Activated CD8-positive, alpha-beta memory T cell treated with anti-CD3 and anti-CD28 coated beads, Interleukin-2, amount 50 U/mL, for 24 hours (primary cell): Measurements from ENCODE around the gene ZNF593.

Experiments
- DNase-seq: peaks from one replicate; pipeline ENCODE4 v3.0.0-alpha.2; 2020; ENCODE audit errors: extremely low read depth

Gene ZNF593

GRCh38 chr1:26148887-26149286, 20.8 kb upstream of the ZNF593 start:
- DNase-seq, result no peak

GRCh38 chr1:26153966-26154532, 15.7 kb upstream of the ZNF593 start:
- no peak for DNase-seq

GRCh38 chr1:26154750-26155149, 15.0 kb upstream of the ZNF593 start:
- DNase-seq, result no peak

- no peak for DNase-seq
These were observed 14.1 kb upstream of the ZNF593 start for GRCh38 chr1:26155370-26156284.

- no peak for DNase-seq
These were observed 13.2 kb upstream of the ZNF593 start for GRCh38 chr1:26156285-26157038.

- DNase-seq, result no peak
These were observed 11.3 kb upstream of the ZNF593 start for GRCh38 chr1:26158271-26158907.

- DNase-seq, result no peak
These were observed 10.6 kb upstream of the ZNF593 start, which contains the start of gene FAM110D for GRCh38 chr1:26158908-26159742. TSS of gene FAM110D (plus strand) at chr1:26159079. CDS start at chr1:26161292, 2,213 bp downstream.

GRCh38 chr1:26159743-26160039, 10.0 kb upstream of the ZNF593 start:
- no peak for DNase-seq

GRCh38 chr1:26160527-26161414, 8.9 kb upstream of the ZNF593 start:
- no peak for DNase-seq

- DNase-seq, result no peak
These were observed 8.1 kb upstream of the ZNF593 start for GRCh38 chr1:26161415-26162219.

- no peak for DNase-seq
These were observed 7.4 kb upstream of the ZNF593 start for GRCh38 chr1:26162220-26162709.

GRCh38 chr1:26163684-26164035, 6.0 kb upstream of the ZNF593 start:
- no peak for DNase-seq

- no peak for DNase-seq
These were observed 5.5 kb upstream of the ZNF593 start for GRCh38 chr1:26164036-26164860.

- no peak for DNase-seq
These were observed 4.6 kb upstream of the ZNF593 start for GRCh38 chr1:26164861-26165842.

GRCh38 chr1:26166719-26167281, 2.9 kb upstream of the ZNF593 start:
- no peak for DNase-seq

- no peak for DNase-seq
These were observed 1.1 kb upstream of the ZNF593 start, which contains the start of gene C1orf232 for GRCh38 chr1:26168410-26169197. TSS of gene C1orf232 (minus strand) at chr1:26168963. CDS start at chr1:26168499, 464 bp downstream.
